ENCODE data around the gene GRIP1.

- TF ChIP-seq CTCF (IDR thresholded peaks at IDR 0.05) (no peak), POLR2A (IDR thresholded peaks at IDR 0.05) (no peak)
Observed at GRCh38 chr12:66603981-66604479, 74.8 kb downstream of the GRIP1 start.
